ENCODE data around the gene NPAS2. TPM values are rescaled to one million over a fixed set of nuclear protein-coding genes. Genes with fewer than 3 reads are reported as not detected.

NPAS2 gene
- total and polyA plus RNA-seq, 2 donors (not counting 3 experiments of a cell fraction or from before 2014, with no cell fraction given), result 29.0 to 53.9 TPM

GRCh38 chr2:100964681-100965169 is 144.8 kb downstream of the NPAS2 start:
- no peak overlapping the region for H3K4me2 ChIP-seq (ENCODE audit: insufficient read depth, low read length)
- POLR2A ChIA-PET, result interaction anchor here (0.7 kb wide), 2 partner anchors 236 to 244 kb away, joined by 4 to 5 read pairs; no protein-coding TSS in a partner anchor
- no peak for FAIRE-seq

More at GRCh38 chr2:100964681-100965169, 144.8 kb downstream of the NPAS2 start:
- intact Hi-C loops (cut with micrococcal nuclease), result no loop called here
- H3K9me1 ChIP-seq (replicated peaks; ENCODE audit: control insufficient read depth, extremely low read depth, insufficient read depth, low read length), result no peaks in the 10 kb centered on the region
- dilution Hi-C loops (cut with MboI; ENCODE audit: extremely low pct_ligation_motif_present, low sequenced_read_pairs), result no loop called here
- no peaks in the 10 kb centered on the region for H3K27me3 ChIP-seq (ENCODE audit: control insufficient read depth in 2 of 2, insufficient read depth in 2 of 2, low read length in 2 of 2)
- no peaks in the 10 kb centered on the region for H3K9me3 ChIP-seq (replicated peaks; ENCODE audit: control insufficient read depth, insufficient read depth, low read length)
- TF ChIP-seq JUN (IDR thresholded peaks at IDR 0.05; ENCODE audit: borderline replicate concordance, insufficient read depth, insufficient read length, low read depth) (no peak), CTCF (IDR thresholded peaks at IDR 0.05; ENCODE audit: extremely low read depth in 1 of 2, insufficient read depth in 1 of 2, low read depth in 1 of 2, low read length in 2 of 2) (no peak), FOS (IDR thresholded peaks at IDR 0.05; ENCODE audit: borderline replicate concordance, insufficient read depth, low read length) (no peak), POLR2AphosphoS5 (IDR thresholded peaks at IDR 0.05; ENCODE audit: insufficient read depth, low read depth, low read length) (no peak), MAX (IDR thresholded peaks at IDR 0.05; ENCODE audit: insufficient read depth, insufficient read length) (no peak), GATA2 (IDR thresholded peaks at IDR 0.05; ENCODE audit: insufficient read depth, insufficient read length, low read depth, low read length) (no peak), POLR2A (IDR thresholded peaks at IDR 0.05; ENCODE audit: low read depth, low read length) (no peak), MYC (IDR thresholded peaks at IDR 0.05; ENCODE audit: low read depth, low read length) (no peak), EZH2 (IDR thresholded peaks at IDR 0.05; ENCODE audit: borderline replicate concordance, low read depth, low read length, severe bottlenecking) (no peak)
- DNase-seq (ENCODE audit: low read depth, low spot score), result no peak
- no peak overlapping the region for H2AFZ ChIP-seq (ENCODE audit: low read depth, low read length)
- H4K20me1 ChIP-seq (replicated peaks; ENCODE audit: control insufficient read depth, extremely low read depth, insufficient read depth, low read length), result no peaks in the 10 kb centered on the region
- H3K4me3 ChIP-seq (replicated peaks in 1 of 3; ENCODE audit: insufficient read depth in 1 of 3, low read depth in 1 of 3, low read length in 3 of 3), result no peak overlapping the region
- no peaks in the 10 kb centered on the region for H3K79me2 ChIP-seq (ENCODE audit: control insufficient read depth, insufficient read depth, low read length)
- H3K36me3 ChIP-seq (ENCODE audit: control insufficient read depth in 2 of 2, extremely low read depth in 1 of 2, insufficient read depth in 2 of 2, low read length in 2 of 2), result peaks cover 3 to 17% of the 10 kb centered on the region in 2 experiments
- CTCF ChIA-PET, result no interaction called here
- H3K9ac ChIP-seq (replicated peaks; ENCODE audit: extremely low read depth, insufficient read depth, low read length), result no peak overlapping the region
- no TSS peak for BruUV-seq (replicated peaks)
- H3K27ac ChIP-seq (ENCODE audit: insufficient read depth, low read depth, low read length), result no peak overlapping the region
- peaks cover 4% of the 10 kb centered on the region for H3K4me1 ChIP-seq (ENCODE audit: control insufficient read depth, extremely low read depth, insufficient read depth, low read length)
